CD4-positive, alpha-beta T cell treated with Interferon alpha-2 for 1 hour (primary cell): ENCODE results near the gene MRPL41.
A peak's percentile ranks its signal among the peaks of the same experiment; 100 is the strongest.
"Not testable (repeated sequence)": the region's sequence is repeated elsewhere in the genome, so short reads cannot be mapped to it uniquely, and the experiment has no call there.

Experiments used
- DNase-seq, 2 donors: peaks; one replicate each; pipeline ENCODE4 v3.0.0-alpha.2; 2020 to 2022

The MRPL41 gene

DNA sequence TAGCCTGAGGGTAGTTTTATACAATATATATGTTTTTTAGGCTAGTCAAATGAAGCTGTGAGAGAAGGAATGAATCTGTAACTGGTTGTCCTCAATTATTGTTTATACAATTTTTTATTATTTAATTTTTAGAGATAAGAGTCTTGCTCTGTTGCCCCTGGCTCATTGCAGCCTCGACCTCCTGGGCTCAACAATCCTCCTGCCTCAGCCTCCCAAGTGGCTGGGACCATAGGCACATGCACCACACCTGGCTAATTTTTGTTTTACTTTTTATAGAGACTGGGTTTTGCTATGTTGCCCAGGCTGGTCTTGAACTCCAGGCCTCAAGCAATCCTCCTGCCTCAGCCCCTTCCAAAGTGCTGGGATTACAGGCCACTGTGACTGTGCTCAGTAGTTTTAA is 2.7 kb downstream of the MRPL41 start:
- DNase-seq, result no peak

DNA sequence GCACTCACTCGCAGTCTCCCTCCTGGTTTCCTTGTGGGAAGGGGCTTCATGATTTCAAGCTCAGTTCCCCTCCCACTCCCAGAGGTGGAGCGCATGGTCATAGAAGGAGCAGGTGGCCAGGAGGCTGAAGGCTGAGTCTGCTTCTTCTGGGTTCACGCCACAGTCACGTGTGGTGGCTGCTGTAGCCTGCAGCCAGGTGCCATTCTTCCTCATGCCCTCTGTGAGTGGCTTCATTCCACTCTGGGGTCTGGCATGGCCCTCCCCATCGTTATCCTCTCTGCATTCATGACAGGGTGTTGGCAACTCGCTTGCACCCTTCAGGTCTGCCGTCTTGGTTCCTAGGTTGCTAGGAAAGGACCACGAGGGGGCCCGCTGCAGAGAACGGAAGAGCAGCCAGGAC is 3.5 kb downstream of the MRPL41 start:
- DNase-seq, result no peak

DNA sequence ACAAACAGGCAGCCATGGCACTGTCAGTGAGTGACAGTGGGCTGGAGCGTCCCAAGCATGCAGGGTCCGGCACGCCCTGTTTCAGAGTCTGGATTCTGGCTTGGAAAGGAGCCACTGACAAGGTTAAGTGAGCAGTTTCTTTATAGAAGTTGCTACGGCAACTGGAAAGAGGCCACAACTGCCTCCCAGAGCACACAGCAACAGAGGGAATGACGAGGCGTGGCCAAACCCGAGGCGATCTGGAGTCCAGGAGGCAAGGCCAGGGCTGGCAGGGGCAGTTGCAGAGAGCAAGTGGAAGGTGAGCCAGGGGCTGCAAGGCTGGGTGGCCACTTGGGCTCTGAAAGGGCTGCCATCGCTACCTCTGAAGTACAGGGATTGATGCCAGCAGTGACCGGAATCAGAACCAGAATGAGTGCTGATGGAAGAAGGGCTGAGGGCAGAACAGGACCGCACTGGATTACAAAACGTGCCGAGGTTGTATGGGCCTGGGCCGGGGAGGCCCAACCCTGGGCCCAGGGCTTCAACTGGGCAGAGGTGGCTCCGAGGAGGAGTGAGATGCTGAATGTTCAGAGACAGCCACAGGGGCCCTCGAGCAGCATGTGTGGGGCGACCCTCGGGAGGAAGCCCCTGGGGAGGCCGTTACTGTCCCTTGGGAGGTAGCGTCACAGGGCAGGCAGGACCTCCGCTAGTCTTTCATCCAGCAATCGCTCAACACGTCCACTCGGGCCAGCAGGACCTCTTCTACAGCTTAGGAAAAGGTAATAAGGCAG is 4.6 kb downstream of the MRPL41 start:
- DNase-seq, result no peak

DNA sequence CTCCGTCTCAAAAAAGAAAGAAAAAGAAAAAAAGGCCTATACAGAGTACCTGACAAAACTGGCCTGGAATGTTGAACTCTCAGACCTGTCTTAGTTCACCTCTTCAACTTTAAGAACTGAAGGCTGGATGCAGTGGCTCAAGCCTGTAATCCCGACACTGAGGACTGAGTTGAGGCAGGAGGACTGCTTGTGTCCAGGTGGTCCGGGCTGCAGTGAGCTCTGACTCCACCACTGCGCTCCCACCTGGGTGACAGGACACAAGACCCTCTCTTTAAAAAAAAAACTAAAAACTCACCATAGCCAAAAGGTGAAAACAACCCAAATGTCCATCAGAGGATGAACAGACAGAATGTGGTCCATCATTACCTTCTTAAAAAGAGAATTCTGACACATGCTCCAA is 6.4 kb downstream of the MRPL41 start:
- no peak for DNase-seq

DNA sequence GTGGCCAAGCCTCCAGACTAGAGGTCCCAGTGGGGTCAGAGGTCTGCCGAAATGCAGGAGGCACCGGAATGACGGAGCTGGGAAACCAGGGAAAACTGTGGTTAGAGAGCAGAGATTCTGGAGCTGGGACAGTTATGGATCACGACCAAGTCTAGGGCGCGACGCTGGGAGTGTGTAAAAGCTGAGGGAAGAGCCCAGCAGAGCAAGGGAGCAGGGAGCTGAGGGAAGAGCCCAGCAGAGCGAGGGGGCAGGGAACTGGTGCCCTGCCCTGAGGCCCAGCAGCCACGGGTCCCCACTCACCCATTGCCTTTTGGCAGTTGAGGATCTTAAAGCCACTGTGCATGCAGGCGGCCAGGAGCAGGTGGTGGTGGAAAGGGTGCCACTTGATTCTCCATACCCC is 12.5 kb downstream of the MRPL41 start:
- DNase-seq, result no peak

DNA sequence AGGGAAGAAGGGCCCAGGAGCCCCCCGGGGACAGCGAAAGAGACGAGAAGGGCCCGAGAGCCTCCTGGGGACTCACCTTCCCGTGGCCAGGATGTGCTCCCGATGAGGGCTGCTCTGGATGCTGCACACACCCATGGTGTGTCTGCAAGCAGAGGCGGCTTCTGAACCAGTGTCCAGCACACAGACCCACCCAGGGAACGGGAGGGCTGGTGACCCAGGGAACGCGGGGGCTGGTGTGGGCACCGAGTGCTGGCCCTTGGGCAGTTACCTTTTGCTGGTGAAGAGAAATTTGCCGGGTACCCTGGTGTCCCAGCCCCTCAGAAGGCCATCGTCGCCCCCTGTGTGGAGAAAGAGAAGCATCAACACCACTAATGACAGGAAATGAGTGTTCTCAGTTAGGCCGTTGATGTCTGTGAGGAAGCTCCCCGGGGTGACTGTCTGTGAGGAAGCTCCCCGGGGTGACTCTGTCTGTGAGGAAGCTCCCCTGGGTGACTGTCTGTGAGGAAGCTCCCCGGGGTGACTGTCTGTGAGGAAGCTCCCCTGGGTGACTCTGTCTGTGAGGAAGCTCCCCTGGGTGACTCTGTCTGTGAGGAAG is 13.2 kb downstream of the MRPL41 start:
- no peak for DNase-seq

DNA sequence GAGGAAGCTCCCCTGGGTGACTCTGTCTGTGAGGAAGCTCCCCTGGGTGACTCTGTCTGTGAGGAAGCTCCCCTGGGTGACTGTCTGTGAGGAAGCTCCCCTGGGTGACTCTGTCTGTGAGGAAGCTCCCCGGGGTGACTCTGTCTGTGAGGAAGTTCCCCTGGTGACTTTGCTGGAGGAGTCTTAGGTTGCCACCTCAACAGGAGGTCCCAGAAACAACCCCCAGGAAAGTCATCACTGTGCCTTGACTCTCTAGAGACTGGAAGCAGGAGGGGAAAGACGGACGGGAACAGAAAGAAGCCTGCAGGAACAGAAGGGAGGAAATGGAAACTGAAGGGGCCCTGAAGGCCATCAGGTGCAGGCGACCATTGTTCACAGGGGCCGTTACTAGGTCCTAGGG is 16.8 kb downstream of the MRPL41 start:
- not testable (repeated sequence) for DNase-seq

DNA sequence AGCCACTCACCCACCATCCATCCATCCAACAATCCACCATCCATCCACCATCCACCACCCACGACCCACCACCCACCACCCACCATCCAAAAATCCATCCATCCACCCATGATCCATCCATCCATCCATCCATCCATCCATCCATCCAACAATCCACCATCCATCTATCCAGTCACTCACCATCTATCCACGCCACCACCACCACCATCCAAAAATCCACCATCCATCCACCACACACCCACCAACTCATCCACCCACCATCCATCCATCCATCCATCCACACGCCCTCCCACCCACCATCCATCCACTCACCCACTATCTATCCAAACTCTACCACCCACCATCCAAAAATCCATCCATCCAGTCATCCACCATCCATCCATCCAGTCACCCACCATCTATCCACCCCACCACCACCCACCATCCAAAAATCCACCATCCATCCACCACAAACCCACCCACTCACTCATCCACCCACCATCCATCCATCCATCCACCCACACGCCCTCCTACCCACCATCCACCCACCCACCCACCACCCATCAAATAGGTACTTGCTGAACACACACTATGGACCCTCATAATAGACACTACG is 18.0 kb downstream of the MRPL41 start:
- DNase-seq, result no peak

DNA sequence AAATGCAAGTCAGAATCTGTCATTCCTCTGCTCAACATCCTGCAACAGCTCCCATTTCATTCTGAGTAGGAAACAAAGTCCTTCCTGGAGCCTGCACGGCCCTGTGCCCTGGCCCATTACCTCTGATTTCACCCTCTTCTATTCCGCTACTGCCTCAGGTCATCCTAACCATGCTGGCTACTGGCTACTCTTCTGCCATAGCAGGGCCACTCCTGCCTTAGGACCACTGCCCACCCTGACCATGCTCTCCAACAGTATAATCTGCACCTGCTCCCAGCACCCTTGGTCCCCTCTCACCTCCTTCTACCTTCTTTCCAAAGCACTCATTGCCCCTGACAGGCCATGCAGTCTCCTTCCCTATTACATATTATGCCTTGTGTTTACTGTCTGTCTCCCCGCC is 18.9 kb downstream of the MRPL41 start:
- no peak for DNase-seq

DNA sequence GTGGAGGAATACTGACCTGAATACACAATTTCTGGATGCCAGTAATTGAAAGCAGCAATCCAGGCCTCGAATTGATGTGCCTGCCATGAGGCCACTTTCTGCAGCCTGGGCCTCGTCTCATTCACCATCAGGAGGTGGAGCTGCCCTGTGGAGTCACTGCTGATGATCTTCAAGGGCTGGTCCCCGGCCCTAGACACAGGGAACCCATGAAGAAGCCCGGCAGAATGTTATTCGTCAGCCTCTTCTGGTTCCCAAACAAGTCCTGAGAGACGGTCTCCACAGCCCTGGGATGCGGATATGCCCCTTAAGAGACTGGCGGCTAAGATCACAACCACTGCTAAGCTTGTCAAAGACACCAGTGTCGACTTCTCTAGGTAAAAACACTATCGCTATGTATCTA is 22.5 kb downstream of the MRPL41 start:
- no peak for DNase-seq

DNA sequence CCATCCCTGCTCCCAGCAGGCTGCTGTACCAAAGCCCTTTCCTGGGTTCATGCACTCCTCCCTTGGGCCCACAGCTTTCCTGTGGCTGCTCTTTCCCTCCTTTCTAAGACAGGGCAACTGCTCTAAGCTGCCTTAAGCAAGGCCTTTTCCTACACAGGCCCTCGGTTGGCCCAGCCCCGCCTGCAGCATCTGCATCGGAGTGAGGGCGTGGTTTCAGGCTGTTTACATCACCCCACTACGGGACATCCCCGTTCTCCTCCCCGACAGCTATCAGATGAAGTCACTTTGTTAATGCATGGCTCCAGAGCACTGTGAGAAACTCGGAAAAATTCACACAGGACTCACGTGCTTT is 23.7 kb downstream of the MRPL41 start:
- peak in 1 of 2 donors; percentile 43 for DNase-seq

DNA sequence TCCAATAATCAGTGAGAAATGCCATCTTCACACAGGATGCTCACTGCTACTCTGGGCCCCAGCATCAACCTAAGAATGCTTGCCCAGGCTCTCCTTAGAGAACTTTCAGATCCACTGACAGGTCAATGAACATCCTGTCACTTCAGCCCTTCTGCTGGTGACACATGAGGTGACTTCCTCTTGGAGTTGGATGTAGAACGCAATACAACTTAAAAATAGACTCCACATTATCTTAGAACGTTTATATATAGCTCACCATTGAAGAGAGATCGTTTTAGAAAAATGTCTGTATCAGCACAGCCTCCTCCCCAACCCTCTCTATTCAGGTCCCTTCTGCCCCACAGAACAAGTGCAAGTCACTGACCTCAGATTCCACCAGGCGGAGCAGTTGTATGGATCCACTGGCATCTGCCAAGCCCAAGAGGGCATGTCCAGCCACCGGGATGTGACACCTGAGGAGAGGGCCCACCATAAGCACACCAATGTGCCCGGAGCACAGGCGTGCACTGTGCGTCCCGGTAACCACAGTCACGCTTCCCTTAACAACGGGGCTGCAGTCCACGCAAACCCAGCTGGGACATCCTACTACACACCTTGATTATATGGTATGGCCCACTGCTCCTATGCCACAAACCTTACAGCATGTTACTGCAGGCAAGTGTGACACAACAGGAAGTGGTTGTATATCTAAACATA is 24.2 kb downstream of the MRPL41 start:
- DNase-seq, result no peak

DNA sequence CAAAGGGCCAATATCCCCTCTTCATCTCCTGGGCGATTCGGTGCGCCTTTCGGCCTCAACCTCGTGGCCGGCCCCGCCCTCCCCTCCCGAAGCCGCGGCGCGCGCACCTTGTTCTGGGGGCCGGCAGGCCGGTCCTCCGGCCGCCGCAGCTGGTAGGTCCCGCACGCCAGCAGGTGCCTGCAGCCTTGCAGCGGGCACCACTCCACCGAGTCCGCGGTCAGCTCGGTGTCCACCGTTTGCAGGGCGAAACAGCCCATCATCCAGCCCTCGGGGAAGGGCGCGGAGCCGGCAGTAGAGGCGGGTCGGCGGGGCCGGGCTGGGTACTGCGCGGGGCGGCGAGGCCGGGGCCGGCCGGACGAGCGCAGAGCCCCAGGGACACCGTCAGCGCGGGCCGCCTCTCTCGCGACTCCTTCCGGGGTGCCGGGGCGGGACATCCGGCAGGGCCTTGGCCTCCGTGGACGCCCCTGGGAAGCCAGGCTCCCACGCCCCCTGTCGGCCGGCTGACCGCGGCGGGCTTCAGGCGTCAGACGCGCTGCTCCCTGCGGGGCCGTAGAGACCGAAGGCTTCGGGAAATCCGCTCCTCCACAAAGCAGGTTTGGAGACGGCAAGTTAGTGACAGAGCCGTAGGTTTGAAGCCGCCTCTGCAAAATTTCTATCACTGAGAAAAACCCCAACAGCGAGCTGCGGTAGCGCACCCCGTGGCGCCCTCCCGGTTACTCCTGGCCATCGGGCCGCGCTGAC is 27.0 kb downstream of the MRPL41 start, which contains the start of gene DPH7:
Gene DPH7, minus strand, starts transcription at position 408 of the 741 bp plus-strand sequence. Its CDS starts 148 bp downstream, at position 260.
- peak; percentile 92 to 95 for DNase-seq

DNA sequence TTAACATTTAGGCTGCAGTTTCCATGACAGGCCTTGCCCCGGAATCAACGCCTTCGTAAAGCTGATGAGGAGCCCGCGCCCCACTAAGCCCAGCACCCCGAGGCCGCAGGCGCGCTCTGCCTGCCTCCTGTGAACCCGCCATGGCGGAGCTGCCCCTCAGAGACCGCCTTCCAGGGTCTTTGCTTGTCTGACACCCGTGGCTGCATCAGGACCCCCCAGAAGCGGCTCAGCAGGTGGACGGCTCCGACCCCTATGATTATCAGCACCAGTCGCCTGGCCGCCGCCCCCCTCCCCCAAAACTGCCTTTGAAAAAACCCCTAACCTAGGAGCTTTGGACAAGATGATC is 27.6 kb downstream of the MRPL41 start:
- DNase-seq, result no peak

DNA sequence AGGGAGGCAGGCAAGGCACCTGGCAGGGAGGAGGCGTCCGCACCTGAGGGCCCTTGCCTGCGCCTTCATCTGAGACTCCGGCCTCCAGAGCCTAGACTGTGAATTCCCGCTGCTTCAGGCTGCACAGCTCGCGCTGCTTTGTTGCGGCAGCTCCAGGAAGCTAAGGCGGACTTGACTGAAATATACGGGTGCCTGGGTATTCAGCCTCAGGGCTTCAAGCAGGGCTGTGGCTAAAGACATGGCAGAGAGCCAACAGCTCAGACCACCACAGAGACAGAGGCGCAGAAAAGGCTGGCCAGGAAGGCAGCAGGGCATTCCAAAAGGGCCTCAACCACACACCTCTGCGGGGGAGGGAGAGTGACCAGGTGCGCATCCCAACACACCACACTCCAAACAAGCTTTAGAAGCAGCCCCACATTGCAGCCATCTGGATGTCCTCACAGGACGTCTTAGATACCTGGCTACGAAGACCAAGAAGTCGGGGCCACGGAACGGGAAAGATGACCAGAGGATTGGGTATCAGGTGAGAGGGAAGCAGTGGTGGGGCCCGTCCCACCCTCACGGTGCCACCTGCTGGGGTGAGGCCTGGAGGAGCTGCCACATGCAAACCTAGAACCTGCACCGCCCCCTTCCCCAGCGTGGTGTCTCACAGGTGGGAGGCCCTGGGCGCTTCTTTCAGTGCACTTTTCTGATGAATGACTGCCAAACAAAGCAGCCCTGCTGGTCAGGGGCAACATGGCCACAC is 28.7 kb downstream of the MRPL41 start:
- no peak for DNase-seq

DNA sequence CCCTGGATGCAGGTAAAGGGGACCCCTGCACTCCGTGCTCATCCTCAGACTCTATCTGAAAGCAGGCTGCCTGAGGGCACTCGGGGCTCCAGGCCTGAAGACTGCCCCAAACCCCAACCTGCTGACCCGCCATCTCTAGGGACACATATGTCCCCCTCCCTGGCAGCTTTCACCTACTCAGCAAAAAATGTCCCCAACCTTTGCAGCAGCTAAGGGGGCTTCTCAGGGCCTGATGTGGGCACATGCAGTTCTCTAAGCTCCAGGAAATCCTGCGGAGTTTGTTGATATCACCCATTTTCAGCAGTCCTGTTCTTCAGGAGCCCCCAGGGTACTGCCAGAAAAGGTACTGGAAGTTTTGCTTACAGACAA is 29.3 kb downstream of the MRPL41 start:
- DNase-seq, result no peak

DNA sequence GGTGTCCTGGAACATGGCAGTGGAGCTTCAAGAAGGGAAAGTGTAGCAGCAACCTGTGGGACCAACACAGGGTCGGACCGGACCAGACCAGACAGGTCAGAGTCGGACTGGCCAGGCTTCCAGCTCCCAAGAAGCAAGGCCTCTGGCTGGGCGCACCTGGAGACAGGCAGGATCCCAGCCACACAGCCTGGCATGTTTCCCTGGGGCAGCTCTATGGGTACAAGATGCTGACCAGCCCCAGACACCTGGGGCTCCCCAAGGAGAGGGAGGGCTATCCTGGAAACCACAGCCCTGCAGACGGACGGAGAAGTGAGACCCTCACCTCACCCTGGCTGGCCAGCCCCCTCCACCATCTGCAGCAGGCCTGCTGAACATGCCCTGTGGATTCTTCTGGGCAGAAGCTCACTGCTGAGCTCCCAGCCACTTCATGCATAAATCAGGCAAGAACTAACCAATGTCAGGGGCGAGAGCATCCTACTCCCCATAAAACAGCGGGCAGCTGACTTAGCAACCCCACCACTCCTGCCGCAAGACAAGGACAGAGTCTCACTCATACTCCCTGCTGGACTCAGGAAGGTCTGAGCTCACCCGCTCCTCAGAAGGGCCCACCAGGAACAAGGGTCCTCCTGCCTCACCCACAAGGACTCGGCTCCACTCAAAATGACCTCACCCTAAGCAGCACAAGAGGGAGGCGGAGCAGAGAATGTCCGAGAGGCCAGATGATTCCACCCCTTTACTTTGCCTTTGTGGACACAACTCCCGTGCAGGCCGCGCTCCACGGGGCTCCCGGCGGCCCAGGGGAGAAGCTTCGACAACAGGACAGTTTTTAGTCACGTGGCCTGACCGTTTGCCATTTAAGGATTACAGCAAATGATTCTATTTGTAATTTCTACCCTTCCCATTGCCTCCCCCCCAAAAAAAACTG is 29.9 kb downstream of the MRPL41 start:
- no peak for DNase-seq

DNA sequence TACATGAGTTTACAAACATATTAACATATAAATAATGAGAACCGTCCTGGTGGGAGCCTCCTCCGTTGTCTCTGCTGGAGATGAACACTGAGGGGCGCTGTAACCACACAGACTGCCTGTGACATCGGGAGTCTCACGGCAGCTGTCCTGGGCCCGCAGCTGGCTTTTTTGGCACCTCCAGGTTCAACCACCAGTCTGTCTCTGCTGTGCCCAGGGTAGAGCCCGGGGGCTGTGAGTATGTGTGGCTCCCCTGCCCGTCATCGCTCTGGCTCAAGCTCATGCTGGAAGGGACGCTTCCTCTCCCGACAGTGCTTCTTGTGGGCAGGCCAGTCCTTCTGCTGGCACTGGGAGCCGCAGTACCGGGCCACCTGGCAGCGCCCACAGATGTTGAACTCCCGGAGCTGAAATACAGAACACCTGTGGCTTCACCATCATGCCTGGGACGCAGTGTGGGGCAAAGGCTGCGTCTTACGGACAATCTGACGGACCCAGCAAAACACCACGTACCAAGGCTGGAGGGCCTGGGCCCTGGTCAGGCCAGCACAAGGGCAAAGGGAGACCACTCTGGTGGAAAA is 30.7 kb downstream of the MRPL41 start:
- DNase-seq, result no peak

DNA sequence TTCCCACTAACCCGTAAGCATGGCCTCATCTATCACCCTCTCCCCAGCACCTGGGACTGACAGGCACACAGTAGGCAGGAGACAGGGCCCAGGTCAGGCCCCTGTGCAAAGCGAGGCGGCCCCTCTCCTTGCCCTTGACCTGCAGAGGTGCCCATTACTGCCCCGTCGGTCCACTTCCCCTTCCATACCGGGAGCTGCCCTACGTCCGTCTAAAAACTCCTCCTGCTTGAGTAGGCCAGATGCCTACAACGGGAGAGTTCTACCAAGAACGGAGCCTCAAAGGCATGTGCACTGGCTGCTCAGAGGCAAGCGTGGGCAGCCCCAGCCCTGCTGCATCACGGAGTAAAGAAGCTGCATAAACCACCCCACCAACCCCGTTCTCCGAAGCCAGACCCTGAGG is 31.7 kb downstream of the MRPL41 start:
- DNase-seq, result no peak

DNA sequence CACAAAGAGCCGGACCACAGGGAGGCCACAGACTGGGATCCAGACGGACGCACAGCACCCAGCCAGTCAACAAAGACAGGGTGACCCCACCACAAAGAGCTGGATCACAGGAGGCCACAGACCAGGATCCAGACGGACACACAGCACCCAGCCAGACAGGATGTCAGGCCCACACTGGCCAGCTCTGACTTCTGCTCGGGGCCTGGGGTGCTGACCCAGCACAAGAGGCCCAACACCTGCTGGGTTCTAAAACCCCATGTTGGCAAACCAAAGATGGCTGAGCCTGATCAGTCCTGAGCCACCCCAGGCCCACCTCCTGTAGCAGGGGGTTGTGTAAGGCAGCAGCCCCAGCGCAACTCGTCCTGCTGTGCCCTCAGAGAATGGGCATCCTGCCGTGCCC is 32.3 kb downstream of the MRPL41 start:
- DNase-seq, result no peak

DNA sequence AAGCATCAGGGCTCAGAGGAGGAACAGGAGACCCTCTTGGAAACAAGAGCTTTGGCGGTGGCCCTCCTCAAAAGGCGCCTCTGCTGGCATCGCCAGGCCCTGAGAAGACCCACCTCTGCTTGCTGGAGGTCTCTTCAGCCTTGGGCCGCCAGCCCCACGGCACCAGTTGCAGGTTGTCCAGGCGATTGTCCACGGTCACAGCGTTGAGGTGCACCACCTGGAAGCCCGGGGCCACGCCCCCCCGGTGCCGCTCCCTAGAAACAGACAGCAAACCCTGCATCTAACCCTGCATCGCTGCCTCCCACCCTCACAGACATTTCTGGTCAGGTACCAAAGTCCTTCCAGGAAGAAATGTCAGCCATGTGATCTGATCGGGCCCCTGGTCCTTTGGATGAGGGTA is 35.2 kb downstream of the MRPL41 start:
- DNase-seq, result no peak
